GM12878 (cell line): Measurements from ENCODE around the gene TPRG1. TPM values are rescaled to one million over a fixed set of nuclear protein-coding genes. Genes with fewer than 3 reads are reported as not detected.
"Not testable (repeated sequence)": the region's sequence is repeated elsewhere in the genome, so short reads cannot be mapped to it uniquely, and the experiment has no call there.

Experiments
- ATAC-seq: fragments of 200-7000 bp; cut with Tn5 transposase; 3 replicates; pipeline ENCODE4 v1.9.1; 2020; ENCODE audit warnings: mild to moderate bottlenecking, moderate library complexity
- BruUV-seq: library from RNA; stranded (reverse); fragments of 400-500 nt; replicated peaks from 2 replicates; lab custom pipeline; 2021; lab: Mats Ljungman, UMichigan
- CTCF ChIA-PET: fragments of 300-600 bp; sonication (Branson Sonifier 250); formaldehyde crosslinking; extraction: SDS; loops from one replicate; lab custom pipeline; 2021; ENCODE audit warnings: inconsistent platforms; lab: Yijun Ruan, JAX
- POLR2A ChIA-PET: fragments of 350-600 bp; formaldehyde crosslinking; extraction: SDS; loops from one replicate; lab custom pipeline; 2021; ENCODE audit warnings: inconsistent platforms; lab: Charles Lee
- RAD21 ChIA-PET: fragments of 300-600 bp; sonication (Branson Sonifier 250); formaldehyde crosslinking; loops from one replicate; lab custom pipeline; 2023; ENCODE audit warnings: antibody characterized with exemption; ENCODE audit not compliant: unreplicated experiment; lab: Charles Lee
- SMC1A ChIA-PET: fragments of 300-600 bp; sonication (Branson Sonifier 250); formaldehyde crosslinking; loops from one replicate; lab custom pipeline; 2023; ENCODE audit not compliant: unreplicated experiment, uncharacterized antibody; lab: Charles Lee
- DNase-seq: peaks from one replicate; pipeline ENCODE4 v3.0.0-alpha.2; 2011; ENCODE audit warnings: low read depth, low spot score
- FAIRE-seq: peaks from 3 replicates; lab custom pipeline; 2011; peaks lifted over from hg19 to GRCh38; lab: Jason Lieb, UNC
- H2AFZ ChIP-seq: 2 replicates; pipeline ENCODE4 v1.6.0; 2011; ENCODE audit warnings: low read depth, low read length, control low read depth; ENCODE audit not compliant: control insufficient read depth
- H3K27ac ChIP-seq: 2 replicates; pipeline ENCODE4 v1.5.1; 2011; ENCODE audit warnings: control low read depth; ENCODE audit not compliant: control insufficient read depth, insufficient read depth
- H3K27me3 ChIP-seq, 2 experiments: replicated peaks in 1 of 2; 2 replicates each; pipeline versions ENCODE4 v1.6.0 to v1.6.1; 2011; ENCODE audit warnings: low read length in 1 of 2; ENCODE audit not compliant: control insufficient read depth in 2 of 2, insufficient read depth in 2 of 2
- H3K36me3 ChIP-seq, 2 experiments: 2 replicates each; pipeline ENCODE4 v1.5.1; 2011; ENCODE audit warnings: low read length in 1 of 2; ENCODE audit not compliant: control insufficient read depth in 2 of 2, insufficient read depth in 2 of 2
- H3K4me1 ChIP-seq: 2 replicates; pipeline ENCODE4 v1.6.1; 2011; ENCODE audit warnings: mild to moderate bottlenecking, low read length, moderate library complexity, mixed read lengths; ENCODE audit not compliant: control insufficient read depth, insufficient read depth
- H3K4me2 ChIP-seq: 2 replicates; pipeline ENCODE4 v1.6.0; 2011; ENCODE audit warnings: control low read depth; ENCODE audit not compliant: control insufficient read depth, insufficient read depth
- H3K4me3 ChIP-seq: fragments of 200-600 bp; sonication (generic); 2 replicates; pipeline ENCODE4 v1.5.1; 2016
- H3K79me2 ChIP-seq: 2 replicates; pipeline ENCODE4 v1.6.0; 2011; ENCODE audit warnings: low read length; ENCODE audit not compliant: control insufficient read depth, insufficient read depth
- H3K9ac ChIP-seq: 2 replicates; pipeline ENCODE4 v1.8.0; 2011; ENCODE audit warnings: low read length, control low read depth, mixed read lengths; ENCODE audit not compliant: control insufficient read depth, insufficient read depth
- H3K9me3 ChIP-seq: replicated peaks from 3 replicates; pipeline ENCODE4 v1.5.1; 2011; ENCODE audit warnings: mild to moderate bottlenecking, low read length; ENCODE audit not compliant: control insufficient read depth, insufficient read depth
- H4K20me1 ChIP-seq: 2 replicates; pipeline ENCODE4 v1.6.0; 2011; ENCODE audit not compliant: control insufficient read depth, insufficient read depth
- BCL3 ChIP-seq: IDR thresholded peaks from 2 replicates; pipeline ENCODE4 v1.6.1; 2011; ENCODE audit warnings: borderline replicate concordance, low read depth, mild to moderate bottlenecking, moderate library complexity, low read length; ENCODE audit not compliant: insufficient read depth, poor library complexity, severe bottlenecking
- BHLHE40 ChIP-seq, 2 experiments: fragments of 450-650 bp in 1 of 2; IDR thresholded peaks; 2 replicates each; pipeline ENCODE4 v1.6.1; 2011 to 2017; ENCODE audit warnings: low read depth in 2 of 2, borderline replicate concordance in 1 of 2, improper control_type of control experiment in 1 of 2, low read length in 1 of 2, mild to moderate bottlenecking in 1 of 2
- CHD4 ChIP-seq: fragments of 200-600 bp; sonication (generic); IDR thresholded peaks from 2 replicates; pipeline ENCODE4 v1.6.1; 2016; ENCODE audit warnings: mild to moderate bottlenecking
- ESRRA ChIP-seq: IDR thresholded peaks from 2 replicates; pipeline ENCODE4 v1.6.1; 2012; ENCODE audit warnings: mild to moderate bottlenecking, low read length, improper control_type of control experiment
- ETV6 ChIP-seq, 2 experiments: fragments of 450-650 bp in 1 of 2; IDR thresholded peaks in 1 of 2; conservative IDR thresholded peaks in 1 of 2; 2 replicates each; pipeline ENCODE4 v1.6.1; 2014; ENCODE audit warnings: antibody characterized with exemption in 1 of 2, borderline replicate concordance in 1 of 2, low read depth in 1 of 2, mild to moderate bottlenecking in 1 of 2, moderate library complexity in 1 of 2
- JUNB ChIP-seq: IDR thresholded peaks from 2 replicates; pipeline ENCODE4 v1.6.1; 2016; ENCODE audit warnings: antibody characterized with exemption, mild to moderate bottlenecking
- KDM1A ChIP-seq: fragments of 200-600 bp; sonication (generic); IDR thresholded peaks from 2 replicates; pipeline ENCODE4 v1.6.1; 2016; ENCODE audit warnings: borderline replicate concordance
- MXI1 ChIP-seq: fragments of 150-350 bp; IDR thresholded peaks from 2 replicates; pipeline ENCODE4 v1.6.1; 2011; ENCODE audit warnings: low read depth, mild to moderate bottlenecking, inconsistent platforms, low read length, improper control_type of control experiment
- NR2C1 ChIP-seq: fragments of 450-650 bp; IDR thresholded peaks from 2 replicates; pipeline ENCODE4 v1.6.1; 2017; ENCODE audit warnings: antibody characterized with exemption, mild to moderate bottlenecking, moderate library complexity
- SMARCA5 ChIP-seq: fragments of 450-650 bp; IDR thresholded peaks from 2 replicates; pipeline ENCODE4 v1.6.1; 2017; ENCODE audit warnings: mild to moderate bottlenecking
- SP1 ChIP-seq: IDR thresholded peaks from one replicate; pipeline ENCODE4 v1.6.1; 2011; ENCODE audit warnings: low read depth, low read length
- SREBF2 ChIP-seq: IDR thresholded peaks from 2 replicates; pipeline ENCODE4 v1.6.1; 2012; ENCODE audit warnings: mild to moderate bottlenecking, low read length
- SUZ12 ChIP-seq: fragments of 200-600 bp; sonication (generic); IDR thresholded peaks from one replicate; pipeline ENCODE4 v1.6.1; 2018; ENCODE audit warnings: antibody characterized with exemption, mild to moderate bottlenecking; ENCODE audit not compliant: unreplicated experiment
- TCF12 ChIP-seq: IDR thresholded peaks from 2 replicates; pipeline ENCODE4 v1.6.1; 2011; ENCODE audit warnings: low read depth, mild to moderate bottlenecking, low read length
- YY1 ChIP-seq: IDR thresholded peaks from 2 replicates; pipeline ENCODE4 v1.6.1; 2011; ENCODE audit warnings: low read depth, mild to moderate bottlenecking, low read length
- ZSCAN29 ChIP-seq: fragments of 450-650 bp; IDR thresholded peaks from 2 replicates; pipeline ENCODE4 v1.6.1; 2017; ENCODE audit warnings: mild to moderate bottlenecking, moderate library complexity
- ZZZ3 ChIP-seq: IDR thresholded peaks from 2 replicates; pipeline ENCODE4 v1.6.1; 2011; ENCODE audit warnings: low read depth; ENCODE audit not compliant: control insufficient read depth, insufficient read length
- WGBS: methylation state at CpG from one replicate; pipeline ENCODE4 v1.1.6; 2016; ENCODE audit warnings: low lambda C conversion rate; ENCODE audit not compliant: insufficient replicate concordance, insufficient coverage; ENCODE audit errors: missing lambda C conversion rate; 5-methylcytosine and 5-hydroxymethylcytosine counted together
- in situ Hi-C: fragments of 300-500 bp; cut with MboI; formaldehyde crosslinking; loops from 9 replicates; pipeline ENCODE4 v1.14.3; 2018; ENCODE audit warnings: mixed read lengths
- intact Hi-C: fragments of 100-400 bp; cut with micrococcal nuclease; formaldehyde crosslinking; loops from one replicate; pipeline ENCODE4 v1.14.2; 2022; ENCODE audit not compliant: unreplicated experiment
- polyA plus RNA-seq, 11 experiments: library from polyadenylated mRNA; depleted of rRNA in 4 of 11; unstranded in 6 of 11; stranded (reverse) in 5 of 11; fragments of >200 nt; fragmentation: Nextera tagmentation in 4 of 11; fragmentation: Illumina TruSeq in 1 of 11; extraction: Ambion mirVana in 4 of 11; extraction: Trizol in 1 of 11; gene quantifications; 1 replicate in 1 of 11; 2 replicates in 10 of 11; pipeline versions ENCODE4 v1.2.1 to v1.2.3, GENCODE V29; 2011 to 2016; ENCODE audit warnings: inconsistent platforms in 2 of 11, missing spikeins in 2 of 11, low read depth in 1 of 11
- total RNA-seq, 4 experiments: library from RNA; depleted of rRNA in 3 of 4; stranded (reverse); fragments of >200 nt in 3 of 4; fragmentation: Illumina TruSeq in 1 of 4; extraction: Trizol in 1 of 4; gene quantifications; 2 replicates each; pipeline versions ENCODE4 v1.2.1 to v1.2.3, GENCODE V29; 2013 to 2021

Gene TPRG1
- total and polyA plus RNA-seq, 10 of the 15 experiments (the other 5 are each of a cell fraction or from before 2014, with no cell fraction given) = 0.26 to 30.7 (median 3.6) TPM

- H3K4me2 ChIP-seq, H3K4me1 ChIP-seq, H3K36me3 ChIP-seq, DNase-seq, H3K27me3 ChIP-seq, BruUV-seq, intact Hi-C loops, H3K79me2 ChIP-seq, H3K27ac ChIP-seq, H2AFZ ChIP-seq, POLR2A ChIA-PET, ATAC-seq, in situ Hi-C loops, H3K9me3 ChIP-seq, H3K9ac ChIP-seq, H4K20me1 ChIP-seq, H3K4me3 ChIP-seq, FAIRE-seq: not testable (repeated sequence)
- ChIA-PET RAD21 (interaction anchor here (0.6 kb wide), 1 partner anchor 20 kb away, joined by 3 read pairs; no protein-coding TSS in a partner anchor), SMC1A (interaction anchor here (1.2 to 1.7 kb wide), 3 partner anchors 16 to 619 kb away, joined by 3 to 4 read pairs (median 3); no protein-coding TSS in a partner anchor), CTCF (interaction anchor here (1.0 to 2.2 kb wide), 6 partner anchors 8 to 619 kb away, joined by 3 to 5 read pairs (median 3); no protein-coding TSS in a partner anchor)
- 100% methylated on average over 4 of the region's 4 CpGs for WGBS
Observed at GRCh38 chr3:189329630-189330029, 157.9 kb downstream of the TPRG1 start.

- no peaks in the 10 kb centered on the region; a peak in 1 of 4 replicates for H3K27me3 ChIP-seq
- H3K4me1 ChIP-seq = peaks cover 5% of the 10 kb centered on the region
- FAIRE-seq (no peak), ATAC-seq (no peak), DNase-seq (no peak)
- no peaks in the 10 kb centered on the region for H3K79me2 ChIP-seq
- CTCF ChIA-PET = interaction anchor here (0.6 to 2.2 kb wide), 5 partner anchors 9 to 172 kb away, joined by 3 to 5 read pairs (median 3); no protein-coding TSS in a partner anchor
- no peaks in the 10 kb centered on the region; the same call in none of the 3 replicates for H3K9me3 ChIP-seq
- BruUV-seq = no TSS peak
- no peak overlapping the region for H2AFZ ChIP-seq
- POLR2A ChIA-PET = no interaction called here
- no peak overlapping the region for H3K4me3 ChIP-seq
- H3K9ac ChIP-seq = no peak overlapping the region
- no peak overlapping the region for H3K4me2 ChIP-seq
- H4K20me1 ChIP-seq = no peaks in the 10 kb centered on the region
- no peak overlapping the region for H3K27ac ChIP-seq
- RAD21 ChIA-PET = interaction anchor here (0.6 kb wide), 1 partner anchor 21 kb away, joined by 3 read pairs; no protein-coding TSS in a partner anchor
- SMC1A ChIA-PET = interaction anchor here (1.2 to 2.4 kb wide), 4 partner anchors 15 to 618 kb away, joined by 3 to 7 read pairs (median 4); no protein-coding TSS in a partner anchor
- 88% methylated on average over 4 of the region's 4 CpGs for WGBS
- intact Hi-C loops (no loop called here), in situ Hi-C loops (no loop called here)
- H3K36me3 ChIP-seq = no peaks in the 10 kb centered on the region
- TF ChIP-seq BCL3 (no peak), ZSCAN29 (no peak), CHD4 (no peak), JUNB (no peak), TCF12 (no peak), YY1 (no peak), BHLHE40 (IDR thresholded peaks at IDR 0.05; ENCODE audit: borderline replicate concordance in 1 of 2, low read depth in 2 of 2, low read length in 1 of 2) (no peak), NR2C1 (no peak), SP1 (no peak), SREBF2 (no peak), SUZ12 (no peak), ESRRA (no peak), MXI1 (no peak), ETV6 (conservative IDR thresholded peaks at IDR 0.05 in 1 of 2, IDR thresholded peaks at IDR 0.05 in 1 of 2; ENCODE audit: borderline replicate concordance in 1 of 2, low read depth in 1 of 2) (no peak), KDM1A (no peak), ZZZ3 (no peak), SMARCA5 (no peak)
Observed at GRCh38 chr3:189330066-189330465, 158.3 kb downstream of the TPRG1 start.
